Left forelimb (tissue), 1 donor: Measurements from ENCODE around the gene PPFIBP1.
"Not testable (repeated sequence)": the region's sequence is repeated elsewhere in the genome, so short reads cannot be mapped to it uniquely, and the experiment has no call there.

ENCODE experiments used
- DNase-seq: peaks from one replicate; pipeline ENCODE4 v3.0.0-alpha.2; 2018; ENCODE audit warnings: low spot score

Gene PPFIBP1

DNA sequence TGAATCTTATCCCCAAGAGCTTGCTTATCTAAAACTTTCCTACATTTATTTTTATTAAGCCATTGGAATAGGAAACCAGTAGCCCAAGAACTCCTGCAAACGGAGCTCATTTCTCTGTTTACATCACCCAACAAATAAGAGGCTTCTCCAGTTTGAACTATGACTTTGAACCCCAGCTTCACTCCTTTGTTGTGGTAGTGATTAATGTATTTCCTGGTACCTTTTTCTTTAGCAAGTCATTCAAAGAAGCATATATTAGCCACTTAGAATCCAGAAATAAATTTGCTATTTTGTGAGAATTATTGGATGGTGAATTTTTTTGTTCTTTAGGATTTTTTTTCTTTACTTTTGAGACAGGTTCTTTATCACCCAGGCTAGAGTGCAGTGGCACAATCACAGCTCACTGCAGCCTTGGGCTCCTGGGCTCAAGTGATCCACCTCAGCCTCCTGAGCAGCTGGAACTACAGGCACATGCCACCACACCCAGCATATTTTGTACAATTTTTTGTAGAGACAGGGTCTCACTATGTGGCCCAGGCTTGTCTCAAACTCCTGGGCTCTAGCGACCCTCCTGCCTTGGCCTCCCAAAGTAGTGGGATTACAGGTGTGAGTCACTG is 104.0 kb downstream of the PPFIBP1 start:
- DNase-seq = not testable (repeated sequence)

DNA sequence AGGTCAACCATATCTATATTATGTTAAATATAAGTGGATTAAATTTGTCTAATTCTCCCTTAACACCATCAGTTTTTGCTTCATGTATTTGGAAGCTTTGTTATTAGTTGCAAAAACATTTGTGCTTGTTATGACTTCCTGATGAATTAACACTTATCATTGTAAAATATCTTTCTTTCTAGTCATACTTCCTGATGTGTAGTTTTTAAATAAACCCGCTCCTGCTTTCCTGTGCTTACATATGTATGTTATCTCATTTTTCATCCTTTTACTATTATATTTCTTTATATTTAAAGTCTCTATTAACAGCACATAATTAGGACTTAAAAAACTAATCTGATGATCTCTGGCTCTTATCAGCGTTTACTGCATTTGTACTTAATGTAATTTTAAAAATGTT is 106.2 kb downstream of the PPFIBP1 start:
- not testable (repeated sequence) for DNase-seq

DNA sequence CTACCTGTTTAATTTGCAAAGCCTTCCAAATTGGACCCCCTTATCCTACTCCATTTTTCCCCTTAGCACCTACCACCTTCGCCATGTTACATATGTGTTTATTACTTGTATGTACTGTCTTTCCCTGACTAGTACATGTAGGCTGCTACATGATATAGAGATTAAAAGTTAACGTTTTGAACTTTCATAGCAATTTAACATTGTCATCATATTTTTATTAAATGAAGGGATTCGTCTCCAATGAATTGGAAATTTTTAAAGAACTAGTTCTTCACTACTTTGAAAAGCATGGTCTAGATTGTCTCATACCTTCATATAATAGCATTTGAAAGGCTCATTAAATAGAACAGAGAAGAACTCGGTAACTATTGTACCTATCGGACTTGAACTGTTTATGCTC is 107.4 kb downstream of the PPFIBP1 start:
- DNase-seq = no peak

DNA sequence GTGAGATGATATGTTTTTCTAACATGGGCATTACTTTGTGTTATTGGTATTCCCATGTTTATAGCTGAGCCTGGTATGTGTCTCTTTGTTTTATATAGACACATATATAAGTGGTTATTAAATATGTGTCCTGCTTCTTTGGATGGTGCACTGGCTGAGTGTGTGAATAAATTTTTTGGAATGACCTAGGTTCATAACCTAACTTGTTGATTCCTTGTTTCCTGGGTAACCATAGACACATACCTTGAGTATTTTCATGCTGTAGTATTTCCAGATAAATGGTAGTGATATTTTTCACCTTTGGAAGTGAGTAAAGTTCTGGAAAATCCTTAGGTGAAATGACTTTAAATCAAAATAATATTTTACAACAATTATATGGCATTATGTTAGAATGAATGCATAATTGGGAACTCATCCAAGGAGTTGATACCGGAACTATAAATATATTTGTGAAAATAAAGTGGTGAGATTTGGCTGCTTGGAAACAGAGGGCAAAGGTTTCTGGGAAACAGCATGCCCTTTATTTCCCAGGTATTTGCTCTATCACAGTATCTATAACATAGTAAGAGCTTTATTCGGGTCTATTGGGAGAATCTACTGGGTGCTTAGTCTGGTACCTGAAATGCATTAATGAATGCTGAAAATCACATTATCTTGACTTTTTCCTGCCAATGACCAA is 107.9 kb downstream of the PPFIBP1 start:
- DNase-seq = no peak

DNA sequence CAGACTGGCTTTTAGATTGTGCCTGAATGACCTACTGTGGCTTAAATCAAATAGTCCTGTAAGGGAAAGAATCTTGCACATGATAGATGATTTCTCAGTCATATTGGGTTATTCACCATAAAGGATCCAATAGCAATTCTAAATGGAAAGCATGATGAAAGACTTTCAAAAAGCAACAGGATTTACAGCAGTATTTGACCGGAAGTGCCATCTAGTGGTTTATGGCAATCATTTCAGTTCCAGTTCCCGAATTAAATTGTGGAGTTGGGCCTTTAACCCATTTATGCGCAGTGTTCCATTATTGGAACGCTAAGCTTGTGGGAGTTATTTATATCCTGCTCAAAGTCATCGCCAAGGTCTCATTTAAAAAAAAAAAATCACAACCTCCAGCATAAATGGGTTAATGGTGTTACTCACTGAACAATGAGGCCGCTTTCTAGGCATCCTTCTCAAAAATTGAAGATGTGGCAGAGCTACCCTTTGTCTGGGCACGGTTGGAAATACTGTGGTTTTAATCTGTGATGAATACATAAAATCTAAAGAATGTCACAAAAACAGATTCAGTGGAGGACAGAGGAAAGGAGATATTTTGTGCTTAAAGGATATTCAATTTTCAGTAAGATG is 111.5 kb downstream of the PPFIBP1 start:
- no peak for DNase-seq

DNA sequence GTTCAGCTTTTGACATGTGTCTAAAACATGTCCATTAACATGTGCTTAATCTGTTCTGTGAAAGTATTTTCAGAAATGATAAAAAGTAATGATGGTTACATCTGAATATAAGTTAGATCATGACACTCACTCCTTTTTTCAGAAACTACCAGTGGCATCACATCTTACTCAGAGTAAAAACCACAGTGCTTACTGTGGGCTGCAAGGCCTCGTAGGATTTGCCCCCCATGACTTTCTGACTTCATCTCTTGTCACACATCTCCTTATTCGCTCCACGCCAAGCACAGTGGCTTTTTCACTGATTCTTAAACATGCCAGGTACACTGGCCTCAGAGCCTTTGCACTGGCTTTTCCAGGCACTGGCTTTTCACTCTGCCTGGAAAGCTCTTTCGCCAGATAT is 112.6 kb downstream of the PPFIBP1 start:
- not testable (repeated sequence) for DNase-seq

DNA sequence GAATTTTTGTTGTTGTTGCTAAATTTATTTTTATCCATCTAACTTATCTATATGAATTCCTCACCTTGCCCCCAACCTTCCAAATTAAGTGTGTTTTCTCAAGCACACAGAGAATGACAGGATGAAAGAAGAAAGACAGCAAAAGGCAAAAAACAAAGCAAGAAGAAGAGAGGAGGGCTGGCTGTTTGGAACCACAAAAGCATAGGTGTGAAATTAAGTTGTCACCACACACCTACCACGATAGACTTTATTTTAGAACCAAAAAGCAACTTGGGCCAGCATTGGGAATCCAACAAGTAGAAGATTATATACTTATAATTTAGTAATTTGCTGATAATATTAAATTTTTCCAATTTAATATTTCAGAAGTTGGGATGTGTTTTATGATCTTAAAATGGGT is 113.5 kb downstream of the PPFIBP1 start:
- no peak for DNase-seq

DNA sequence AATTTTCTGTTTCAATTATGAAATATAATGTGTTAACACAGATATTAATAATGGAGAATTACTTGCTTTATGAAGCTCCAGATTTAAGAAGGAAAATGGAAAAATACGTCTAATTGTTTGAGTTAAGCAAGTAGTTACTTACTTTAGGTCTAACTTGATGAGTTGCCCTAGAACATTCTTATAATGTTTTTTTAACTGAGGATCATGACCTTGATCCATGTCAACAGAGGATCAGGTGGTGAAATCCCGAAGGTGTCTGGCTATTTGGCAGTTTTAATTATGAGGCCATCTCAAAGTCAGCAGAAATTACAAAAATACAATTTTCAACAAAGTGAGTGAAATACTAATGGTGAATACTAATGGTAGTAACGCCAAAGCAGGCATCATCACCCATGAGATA is 115.3 kb downstream of the PPFIBP1 start:
- no peak for DNase-seq

DNA sequence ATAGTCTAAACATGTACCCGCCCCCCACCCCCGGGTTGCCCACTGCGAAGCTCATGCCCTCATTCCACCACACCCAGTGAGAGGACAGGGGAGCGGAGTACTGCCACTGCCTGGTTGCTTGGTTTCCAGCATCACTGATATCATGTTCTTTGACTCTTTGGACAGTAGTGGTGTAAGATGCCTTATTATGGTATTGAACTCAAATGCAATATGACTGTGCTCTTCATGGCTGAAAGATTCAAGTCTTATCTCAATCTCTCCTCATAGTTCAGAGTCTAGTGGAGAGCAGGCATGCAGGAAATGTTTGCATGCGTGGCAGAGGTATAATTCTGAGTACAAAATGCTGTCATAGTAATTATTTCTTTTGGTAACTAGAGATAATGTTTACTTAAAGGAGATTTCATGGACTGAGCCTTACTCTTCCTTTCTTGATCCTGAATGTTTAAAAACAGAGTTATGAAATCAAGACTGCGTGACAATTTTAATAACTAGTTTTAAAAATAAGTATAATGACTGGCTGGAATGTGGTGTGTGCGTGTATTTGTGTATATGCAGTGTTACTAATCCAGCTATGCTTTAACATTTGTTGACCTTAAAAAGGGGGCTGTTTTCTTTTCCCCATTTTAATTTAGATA is 116.7 kb downstream of the PPFIBP1 start:
- DNase-seq = not testable (repeated sequence)

DNA sequence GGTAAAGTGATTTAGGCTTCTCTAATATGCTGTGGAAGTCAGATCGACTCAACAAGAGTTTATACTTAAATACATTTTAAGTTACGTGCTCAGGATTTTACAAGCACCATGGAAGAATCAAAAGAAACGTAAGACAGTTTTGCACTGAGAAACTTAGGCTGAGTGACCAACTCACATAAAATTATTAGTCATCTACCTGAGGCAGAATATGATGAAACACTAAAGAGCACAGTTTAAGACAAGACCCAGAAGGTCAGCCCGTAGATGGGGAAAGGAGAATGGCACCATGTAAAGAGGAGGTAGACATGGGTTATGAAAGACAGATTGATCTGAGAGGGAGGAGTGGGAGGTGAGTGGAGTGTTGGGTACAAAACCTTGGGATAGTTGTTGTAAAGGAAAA is 118.4 kb downstream of the PPFIBP1 start:
- not testable (repeated sequence) for DNase-seq

DNA sequence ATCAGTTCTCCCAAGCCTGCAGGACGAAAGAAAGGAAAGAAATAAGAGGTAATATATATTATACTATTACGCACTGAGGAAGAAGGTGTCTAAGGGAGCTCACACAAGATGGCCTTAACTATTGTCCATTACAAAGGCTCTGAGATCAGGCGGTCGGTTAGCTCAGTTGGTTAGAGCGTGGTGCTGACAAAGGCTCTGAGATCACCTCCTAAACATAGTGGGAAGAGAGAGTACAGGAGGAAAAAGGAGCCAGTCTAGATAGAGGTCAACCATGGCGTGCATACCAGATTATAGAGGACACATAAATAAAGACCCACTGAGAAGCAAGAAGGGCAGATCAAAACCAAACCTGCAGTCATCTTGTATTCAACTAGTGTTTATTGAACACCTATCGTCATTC is 118.9 kb downstream of the PPFIBP1 start:
- DNase-seq = not testable (repeated sequence)

DNA sequence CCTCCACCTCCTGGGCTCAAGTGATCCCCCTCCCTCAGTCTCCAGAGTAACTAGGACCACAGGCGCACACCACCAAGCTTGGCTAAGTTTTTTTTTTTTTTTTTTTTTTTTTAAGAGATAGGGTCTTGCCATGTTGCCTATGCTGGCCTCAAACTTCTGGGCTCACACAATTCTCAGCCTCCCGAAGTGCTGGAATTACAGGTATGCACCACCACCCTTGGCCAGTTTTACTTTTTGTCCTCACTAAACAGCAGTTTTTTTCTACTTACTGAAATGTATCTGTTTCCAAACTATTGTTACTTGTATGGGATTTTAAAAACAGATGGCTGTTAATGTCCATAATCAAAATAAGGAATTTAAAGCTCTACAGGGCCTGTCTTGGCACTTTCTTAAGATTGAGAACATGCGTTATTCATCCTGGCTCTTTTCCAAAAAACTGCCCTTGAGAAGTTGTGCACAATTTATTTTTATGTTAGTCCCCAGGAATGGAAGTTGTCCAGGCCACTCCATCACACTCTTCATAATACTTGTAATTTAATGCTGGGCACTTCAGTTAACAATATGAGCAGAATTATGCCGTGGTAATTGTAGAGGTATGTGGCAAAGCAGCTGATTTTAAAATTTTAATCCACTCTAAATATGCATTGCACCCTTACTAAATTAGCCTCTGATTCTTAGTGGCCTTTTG is 120.3 kb downstream of the PPFIBP1 start:
- DNase-seq = no peak

DNA sequence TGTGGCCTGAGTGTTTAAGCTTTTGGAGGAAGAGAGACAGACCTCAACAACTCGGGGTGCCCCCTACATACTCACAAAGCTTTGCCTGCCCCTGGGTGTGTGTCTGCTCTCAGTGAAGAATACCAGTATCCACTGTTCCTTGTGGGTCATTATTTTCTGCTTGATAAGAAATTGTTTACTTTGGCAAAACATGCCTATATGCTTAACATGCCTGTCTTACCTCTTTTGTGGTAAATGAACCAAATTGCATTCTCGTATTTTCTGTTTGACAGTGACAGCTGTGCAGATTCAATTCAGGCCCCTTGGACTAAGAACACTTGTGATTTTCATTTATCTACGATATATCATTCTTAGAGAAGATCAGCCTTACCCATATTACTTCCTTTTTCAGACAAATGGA is 121.7 kb downstream of the PPFIBP1 start:
- DNase-seq = no peak

DNA sequence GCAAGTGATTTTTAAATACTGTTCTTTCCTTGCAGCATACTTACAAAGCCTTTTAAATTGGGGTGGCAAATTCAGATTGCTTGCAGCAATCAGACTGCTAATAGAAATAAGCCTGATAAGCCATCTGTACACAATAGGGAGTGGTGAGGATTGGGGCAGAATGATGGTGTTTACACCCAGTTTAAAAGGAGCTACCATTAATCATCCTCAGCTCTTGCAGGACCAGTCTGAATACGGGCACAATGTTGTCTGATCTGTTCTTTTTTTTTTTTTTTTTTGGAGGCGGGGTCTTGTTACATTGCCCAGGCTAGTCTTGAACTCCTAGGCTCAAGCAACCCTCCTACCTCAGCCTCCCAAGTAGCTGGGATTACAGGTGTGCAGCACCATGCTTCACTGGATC is 122.1 kb downstream of the PPFIBP1 start:
- DNase-seq = no peak

DNA sequence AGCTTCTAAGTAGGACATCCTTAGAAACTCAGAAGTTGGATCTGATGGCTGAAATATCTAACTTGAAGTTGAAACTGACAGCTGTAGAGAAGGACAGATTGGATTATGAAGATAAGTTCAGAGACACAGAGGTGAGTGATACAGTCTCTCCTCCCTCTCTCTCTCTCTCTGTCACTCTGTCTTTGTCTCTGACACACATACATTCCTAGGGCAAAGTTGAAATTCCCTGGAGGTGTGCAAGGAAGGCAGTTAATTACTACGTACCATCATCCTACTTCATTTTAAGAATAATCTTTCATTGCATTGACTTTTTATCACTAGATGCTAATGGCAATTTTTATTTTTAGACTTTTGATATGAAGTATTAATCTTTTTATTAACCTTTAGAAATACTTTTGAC is 126.0 kb downstream of the PPFIBP1 start:
- DNase-seq = no peak

DNA sequence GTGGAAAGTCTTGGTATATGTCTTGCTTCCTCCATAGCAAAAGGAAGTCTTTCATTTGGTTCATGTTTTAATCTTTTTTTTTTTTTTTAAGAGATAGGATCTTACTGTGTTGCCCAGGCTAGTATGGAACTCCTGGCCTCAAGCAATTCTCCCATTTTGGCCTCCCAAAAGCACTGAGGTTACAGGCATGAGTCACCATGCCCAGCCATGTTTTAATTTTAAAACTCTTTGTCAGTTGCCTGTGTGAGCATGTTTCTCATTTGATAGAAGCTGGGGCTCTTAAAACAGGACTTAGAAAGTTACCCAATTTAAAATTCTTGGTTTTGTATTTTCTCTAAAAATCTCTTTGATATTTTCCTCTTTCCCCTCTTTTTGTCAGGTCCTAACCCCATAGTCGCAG is 127.2 kb downstream of the PPFIBP1 start:
- DNase-seq = no peak

DNA sequence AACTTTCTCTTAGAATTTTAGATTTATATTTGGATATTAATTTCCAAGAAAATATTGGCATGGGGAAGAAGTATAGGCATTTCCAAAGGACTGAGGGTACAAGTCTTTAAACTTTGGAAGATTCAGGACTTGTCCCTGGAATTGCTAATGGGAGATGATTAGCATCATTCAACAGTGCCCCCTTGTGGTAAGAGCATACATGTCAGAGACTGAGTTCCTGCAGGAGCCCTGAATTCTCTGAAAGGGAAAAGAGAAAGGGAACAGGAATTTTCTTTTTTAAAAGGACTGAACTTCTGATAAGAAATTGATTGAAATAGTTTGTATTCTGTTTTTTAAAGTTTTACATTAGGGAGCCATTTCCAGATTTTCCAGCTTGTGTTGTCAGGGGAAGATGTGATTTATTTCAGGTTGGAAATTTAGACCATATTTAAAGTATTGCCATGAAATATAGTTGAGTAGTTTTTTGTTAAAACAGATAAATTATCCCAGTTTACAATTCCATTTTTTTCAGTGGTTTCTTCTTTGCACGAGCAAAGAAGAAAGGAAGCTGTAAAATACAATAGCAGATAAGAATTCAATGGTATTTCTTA is 128.3 kb downstream of the PPFIBP1 start:
- DNase-seq = no peak

DNA sequence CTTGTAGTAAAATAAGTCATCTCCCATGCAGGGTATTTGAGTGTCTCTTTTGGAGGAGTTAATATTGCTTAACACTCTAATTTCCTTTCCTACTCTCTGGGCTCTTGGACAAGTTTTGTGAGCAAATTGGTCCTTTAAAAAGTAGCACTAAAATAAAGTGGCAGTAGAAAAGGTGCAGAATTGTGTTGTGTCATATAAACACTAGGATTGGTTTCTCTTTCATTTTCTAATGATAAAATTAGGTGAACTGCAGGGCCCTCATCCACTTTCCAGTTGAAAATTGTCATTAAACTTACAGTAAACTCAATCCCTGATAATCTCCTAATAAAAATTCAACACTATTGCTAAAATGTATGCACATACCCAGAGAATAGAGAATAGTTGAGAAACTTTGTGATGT is 129.7 kb downstream of the PPFIBP1 start:
- no peak for DNase-seq

DNA sequence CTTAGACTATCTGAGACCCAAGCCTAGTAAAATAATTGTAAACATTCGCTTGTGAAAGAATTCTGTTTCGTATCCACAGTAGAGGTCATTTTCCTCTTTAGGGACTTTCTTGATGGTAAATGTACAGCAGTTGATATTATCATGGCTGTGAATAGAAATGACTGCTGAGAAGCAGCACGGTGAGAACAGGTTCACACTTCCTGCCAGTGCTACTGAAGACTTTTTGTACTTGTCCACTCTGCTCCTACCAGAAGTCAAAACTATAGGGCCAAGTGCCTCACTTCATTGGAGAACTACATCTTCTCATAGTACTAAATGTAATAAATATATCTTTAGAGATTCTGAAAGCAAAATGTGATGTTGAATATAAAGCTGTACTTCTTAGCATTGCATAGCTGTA is 131.5 kb downstream of the PPFIBP1 start:
- not testable (repeated sequence) for DNase-seq

DNA sequence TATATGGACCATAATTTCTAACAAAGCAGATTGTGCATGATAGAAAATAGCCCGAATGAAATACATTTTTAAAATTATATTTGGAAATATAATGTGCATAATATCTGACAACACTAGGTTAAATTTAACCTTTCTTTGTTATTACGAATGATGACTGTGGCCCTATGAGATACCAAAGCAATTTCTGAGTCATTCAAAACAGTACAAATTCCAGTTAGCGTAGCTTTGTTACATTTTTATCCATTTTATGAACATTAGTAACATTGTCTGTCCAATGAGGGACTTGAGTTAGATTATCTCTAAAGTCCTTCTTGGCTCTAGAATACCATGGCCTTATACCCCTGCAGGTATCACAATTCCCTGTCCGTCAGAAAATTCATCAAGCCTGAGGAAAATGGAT is 133.3 kb downstream of the PPFIBP1 start:
- DNase-seq = no peak

DNA sequence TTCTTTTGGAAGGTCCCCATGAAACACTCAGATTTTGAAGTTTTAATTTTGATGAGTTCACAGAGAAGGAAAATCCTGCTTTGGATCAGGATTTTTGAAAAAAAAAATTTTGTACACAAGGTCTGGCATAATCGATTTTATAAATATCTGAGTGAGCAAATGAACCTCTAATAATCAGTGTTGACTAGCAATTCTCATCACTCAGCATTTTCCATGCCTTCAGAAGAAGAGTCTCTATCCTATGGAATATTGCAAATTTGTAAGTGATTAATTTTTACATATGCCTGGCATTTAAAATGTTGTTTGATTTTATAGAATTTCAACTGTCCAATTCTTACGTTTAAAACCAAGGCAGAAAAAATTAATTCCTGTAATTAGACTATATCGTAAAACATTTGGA is 141.7 kb downstream of the PPFIBP1 start:
- no peak for DNase-seq

DNA sequence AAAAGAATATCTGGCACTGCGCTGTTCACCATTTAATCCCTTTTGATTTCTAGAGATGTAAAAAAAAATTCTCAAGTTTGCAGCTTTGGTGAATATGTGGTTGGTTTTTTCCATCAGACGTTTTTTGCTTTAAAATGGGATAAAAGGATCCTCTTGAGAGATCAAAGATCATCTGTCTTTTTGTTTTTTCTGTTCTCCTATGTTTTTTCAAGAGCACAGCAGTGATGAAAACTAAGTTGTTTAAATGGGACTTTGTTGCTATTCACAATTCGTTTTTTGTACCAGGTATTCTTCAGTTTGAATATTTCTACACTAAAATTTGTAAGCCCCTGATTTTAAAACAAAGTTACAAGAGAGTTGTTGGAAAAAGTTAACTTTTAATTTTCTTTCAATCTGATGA is 142.5 kb downstream of the PPFIBP1 start:
- DNase-seq = no peak
